Activated naive CD8-positive, alpha-beta T cell treated with anti-CD3 and anti-CD28 coated beads, Interleukin-2, amount 50 U/mL, for 24 hours (primary cell): ENCODE results near the gene SPECC1.
"Not testable (repeated sequence)": the region's sequence is repeated elsewhere in the genome, so short reads cannot be mapped to it uniquely, and the experiment has no call there.

Source experiments
- ATAC-seq: fragments of 150-1000 bp; cut with Tn5 transposase; one replicate; pipeline ENCODE4 v1.10.0; 2021
- DNase-seq: peaks from one replicate; pipeline ENCODE4 v3.0.0; 2021
- H3K27ac Mint-ChIP-seq: one replicate; pipeline ENCODE4 v1.8.0; 2021; ENCODE audit warnings: mild to moderate bottlenecking, mixed read lengths
- H3K27me3 Mint-ChIP-seq: one replicate; pipeline ENCODE4 v1.8.0; 2021; ENCODE audit warnings: mixed read lengths
- H3K36me3 Mint-ChIP-seq: one replicate; pipeline ENCODE4 v1.8.0; 2021; ENCODE audit warnings: low read depth, mixed read lengths
- H3K4me1 Mint-ChIP-seq: one replicate; pipeline ENCODE4 v1.8.0; 2021; ENCODE audit warnings: mixed read lengths
- H3K4me3 Mint-ChIP-seq: one replicate; pipeline ENCODE4 v1.8.0; 2021; ENCODE audit warnings: mild to moderate bottlenecking, moderate library complexity, mixed read lengths
- H3K9me3 Mint-ChIP-seq: one replicate; pipeline ENCODE4 v1.8.0; 2021; ENCODE audit warnings: mixed read lengths

The SPECC1 gene

GRCh38 chr17:20035501-20035900 lies 26.3 kb downstream of the SPECC1 start:
- ATAC-seq = no peak
- no peak for DNase-seq
- no peak overlapping the region for H3K4me3 Mint-ChIP-seq
- H3K4me1 Mint-ChIP-seq = peaks cover 8% of the 10 kb centered on the region
- no peak overlapping the region for H3K27ac Mint-ChIP-seq
- no peaks in the 10 kb centered on the region for H3K9me3 Mint-ChIP-seq
- H3K36me3 Mint-ChIP-seq = no peaks in the 10 kb centered on the region
- no peaks in the 10 kb centered on the region for H3K27me3 Mint-ChIP-seq

GRCh38 chr17:20037286-20037685 lies 28.1 kb downstream of the SPECC1 start:
- H3K4me1 Mint-ChIP-seq, DNase-seq, H3K36me3 Mint-ChIP-seq, H3K27ac Mint-ChIP-seq, ATAC-seq, H3K9me3 Mint-ChIP-seq, H3K4me3 Mint-ChIP-seq, H3K27me3 Mint-ChIP-seq: not testable (repeated sequence)

GRCh38 chr17:20039037-20039436 lies 29.9 kb downstream of the SPECC1 start:
- Mint-ChIP-seq H3K27ac (no peak overlapping the region), H3K9me3 (no peaks in the 10 kb centered on the region), H3K27me3 (peaks cover 3% of the 10 kb centered on the region), H3K4me1 (peaks cover 11% of the 10 kb centered on the region), H3K4me3 (no peak overlapping the region), H3K36me3 (no peaks in the 10 kb centered on the region)
- DNase-seq (no peak), ATAC-seq (no peak)

GRCh38 chr17:20040216-20040615 lies 31.1 kb downstream of the SPECC1 start:
- no peaks in the 10 kb centered on the region for H3K9me3 Mint-ChIP-seq
- H3K4me3 Mint-ChIP-seq = no peak overlapping the region
- H3K36me3 Mint-ChIP-seq = no peaks in the 10 kb centered on the region
- peaks cover 3% of the 10 kb centered on the region for H3K27me3 Mint-ChIP-seq
- H3K27ac Mint-ChIP-seq = no peak overlapping the region
- H3K4me1 Mint-ChIP-seq = peaks cover 11% of the 10 kb centered on the region
- DNase-seq (no peak), ATAC-seq (no peak)

- DNase-seq = no peak
- Mint-ChIP-seq H3K9me3 (no peaks in the 10 kb centered on the region), H3K4me3 (no peak overlapping the region), H3K36me3 (no peaks in the 10 kb centered on the region), H3K27me3 (peaks cover 6% of the 10 kb centered on the region), H3K4me1 (peaks cover 11% of the 10 kb centered on the region), H3K27ac (no peak overlapping the region)
- no peak for ATAC-seq
Measured at GRCh38 chr17:20043021-20043420, 33.9 kb downstream of the SPECC1 start.

GRCh38 chr17:20045476-20045875 lies 36.3 kb downstream of the SPECC1 start:
- Mint-ChIP-seq H3K4me3 (no peak overlapping the region), H3K9me3 (no peaks in the 10 kb centered on the region), H3K4me1 (peaks cover 11% of the 10 kb centered on the region), H3K36me3 (no peaks in the 10 kb centered on the region), H3K27me3 (peaks cover 6% of the 10 kb centered on the region), H3K27ac (no peak overlapping the region)
- DNase-seq = no peak
- ATAC-seq = no peak

- Mint-ChIP-seq H3K9me3 (no peaks in the 10 kb centered on the region), H3K4me3 (no peak overlapping the region), H3K27me3 (peaks cover 6% of the 10 kb centered on the region), H3K36me3 (no peaks in the 10 kb centered on the region), H3K27ac (no peak overlapping the region), H3K4me1 (peaks cover 9% of the 10 kb centered on the region)
- ATAC-seq (no peak), DNase-seq (no peak)
Measured at GRCh38 chr17:20046629-20047028, 37.5 kb downstream of the SPECC1 start.

GRCh38 chr17:20051624-20052023 lies 42.5 kb downstream of the SPECC1 start:
- H3K27ac Mint-ChIP-seq = no peak overlapping the region
- peaks cover 6% of the 10 kb centered on the region for H3K27me3 Mint-ChIP-seq
- DNase-seq = no peak
- H3K9me3 Mint-ChIP-seq = no peaks in the 10 kb centered on the region
- no peak overlapping the region for H3K4me3 Mint-ChIP-seq
- no peak for ATAC-seq
- no peaks in the 10 kb centered on the region for H3K4me1 Mint-ChIP-seq
- H3K36me3 Mint-ChIP-seq = no peaks in the 10 kb centered on the region

- no peak for DNase-seq
- Mint-ChIP-seq H3K4me1 (no peaks in the 10 kb centered on the region), H3K27ac (no peak overlapping the region), H3K36me3 (no peaks in the 10 kb centered on the region), H3K4me3 (no peak overlapping the region), H3K27me3 (peaks cover 6% of the 10 kb centered on the region), H3K9me3 (no peaks in the 10 kb centered on the region)
- no peak for ATAC-seq
Measured at GRCh38 chr17:20053361-20053964, 44.3 kb downstream of the SPECC1 start.

- Mint-ChIP-seq H3K36me3 (no peaks in the 10 kb centered on the region), H3K27me3 (peaks cover 3% of the 10 kb centered on the region), H3K27ac (no peak overlapping the region), H3K9me3 (no peaks in the 10 kb centered on the region), H3K4me3 (no peak overlapping the region), H3K4me1 (peaks cover 16% of the 10 kb centered on the region)
- DNase-seq (no peak), ATAC-seq (no peak)
Measured at GRCh38 chr17:20059728-20060188, 50.6 kb downstream of the SPECC1 start.

- Mint-ChIP-seq H3K9me3 (no peaks in the 10 kb centered on the region), H3K27me3 (no peaks in the 10 kb centered on the region), H3K27ac (peak overlapping the region; percentile 85), H3K4me3 (peak overlapping the region; percentile 25), H3K4me1 (peaks cover 24% of the 10 kb centered on the region), H3K36me3 (no peaks in the 10 kb centered on the region)
- ATAC-seq = peak; percentile 91
- peak; percentile 49 for DNase-seq
Measured at GRCh38 chr17:20063665-20064648, 54.8 kb downstream of the SPECC1 start.

GRCh38 chr17:20066253-20066652 lies 57.1 kb downstream of the SPECC1 start:
- Mint-ChIP-seq H3K4me3 (no peak overlapping the region), H3K27ac (no peak overlapping the region), H3K36me3 (no peaks in the 10 kb centered on the region), H3K9me3 (no peaks in the 10 kb centered on the region), H3K4me1 (peaks cover 24% of the 10 kb centered on the region), H3K27me3 (no peaks in the 10 kb centered on the region)
- no peak for ATAC-seq
- DNase-seq = no peak

- no peak for DNase-seq
- no peak overlapping the region for H3K27ac Mint-ChIP-seq
- ATAC-seq = no peak
- no peaks in the 10 kb centered on the region for H3K36me3 Mint-ChIP-seq
- H3K9me3 Mint-ChIP-seq = no peaks in the 10 kb centered on the region
- peaks cover 28% of the 10 kb centered on the region for H3K4me1 Mint-ChIP-seq
- peaks cover 2% of the 10 kb centered on the region for H3K27me3 Mint-ChIP-seq
- no peak overlapping the region for H3K4me3 Mint-ChIP-seq
Measured at GRCh38 chr17:20067711-20068110, 58.6 kb downstream of the SPECC1 start.

- DNase-seq = no peak
- Mint-ChIP-seq H3K36me3 (no peaks in the 10 kb centered on the region), H3K27me3 (peaks cover 2% of the 10 kb centered on the region), H3K27ac (no peak overlapping the region), H3K9me3 (no peaks in the 10 kb centered on the region), H3K4me3 (no peak overlapping the region), H3K4me1 (peaks cover 32% of the 10 kb centered on the region)
- ATAC-seq = no peak
Measured at GRCh38 chr17:20068445-20068844, 59.3 kb downstream of the SPECC1 start.
